ACC112 (cell line): ENCODE results near the gene GNRH2.
"Not testable (repeated sequence)": the region's sequence is repeated elsewhere in the genome, so short reads cannot be mapped to it uniquely, and the experiment has no call there.

ENCODE experiments used
- H2AFZ ChIP-seq: fragments of 200-600 bp; sonication (generic); one replicate; pipeline ENCODE4 v1.6.0; 2017; ENCODE audit warnings: antibody characterized with exemption, low read length; ENCODE audit not compliant: unreplicated experiment
- H3K27ac ChIP-seq: fragments of 200-600 bp; sonication (generic); 2 replicates; pipeline ENCODE4 v1.5.1; 2014; ENCODE audit warnings: low read depth, mild to moderate bottlenecking, antibody characterized with exemption, low read length, moderate library complexity
- H3K27me3 ChIP-seq: fragments of 200-600 bp; sonication (generic); 2 replicates; pipeline ENCODE4 v1.6.1; 2014; ENCODE audit warnings: mild to moderate bottlenecking, antibody characterized with exemption, low read length, moderate library complexity, mixed read lengths; ENCODE audit not compliant: insufficient read depth
- H3K36me3 ChIP-seq: fragments of 200-600 bp; sonication (generic); 2 replicates; pipeline ENCODE4 v1.6.1; 2016; ENCODE audit warnings: mild to moderate bottlenecking, antibody characterized with exemption, low read length, moderate library complexity, mixed read lengths; ENCODE audit not compliant: insufficient read depth
- H3K4me1 ChIP-seq: fragments of 200-600 bp; sonication (generic); one replicate; pipeline ENCODE4 v1.6.1; 2016; ENCODE audit warnings: low read length, mixed read lengths; ENCODE audit not compliant: insufficient read depth, unreplicated experiment, control insufficient read depth
- H3K4me3 ChIP-seq: fragments of 200-600 bp; sonication (generic); 2 replicates; pipeline ENCODE4 v1.5.1; 2014; ENCODE audit warnings: mild to moderate bottlenecking, low read depth, low read length
- H3K79me2 ChIP-seq: fragments of 200-600 bp; sonication (generic); one replicate; pipeline ENCODE4 v1.6.0; 2016; ENCODE audit warnings: low read length; ENCODE audit not compliant: control insufficient read depth, unreplicated experiment, insufficient read depth

Gene GNRH2

GRCh38 chr20:3021327-3021726, 22.1 kb upstream of the GNRH2 start:
- Histone ChIP-seq H3K27ac (no peak overlapping the region), H3K36me3 (peaks cover 14% of the 10 kb centered on the region; the same call in 1 of the 2 replicates), H3K4me3 (no peak overlapping the region), H3K79me2 (no peaks in the 10 kb centered on the region), H3K4me1 (no peaks in the 10 kb centered on the region), H3K27me3 (no peaks in the 10 kb centered on the region), H2AFZ (no peak overlapping the region)

DNA sequence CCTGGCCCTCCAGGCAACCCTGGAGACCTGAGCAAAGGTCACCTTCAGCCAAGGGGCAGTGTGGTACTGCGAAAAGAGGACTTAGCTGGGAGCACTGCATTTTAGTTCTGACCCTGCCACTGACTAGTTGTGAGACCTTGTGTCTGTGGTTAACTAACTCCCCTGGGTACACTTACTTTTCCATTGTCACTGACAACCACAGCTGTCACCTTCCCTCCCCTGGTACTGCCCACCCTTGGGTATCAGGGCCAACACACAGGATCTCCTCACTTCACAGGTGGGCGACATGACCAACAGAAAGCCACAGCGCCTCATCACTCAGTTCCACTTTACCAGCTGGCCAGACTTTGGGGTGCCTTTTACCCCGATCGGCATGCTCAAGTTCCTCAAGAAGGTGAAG, 21.6 kb upstream of the GNRH2 start:
- H3K4me1 ChIP-seq = no peaks in the 10 kb centered on the region
- H2AFZ ChIP-seq = no peak overlapping the region
- no peaks in the 10 kb centered on the region for H3K79me2 ChIP-seq
- H3K27me3 ChIP-seq = no peaks in the 10 kb centered on the region
- H3K36me3 ChIP-seq = peaks cover 16% of the 10 kb centered on the region; the same call in 1 of the 2 replicates
- no peak overlapping the region for H3K4me3 ChIP-seq
- H3K27ac ChIP-seq = no peak overlapping the region

DNA sequence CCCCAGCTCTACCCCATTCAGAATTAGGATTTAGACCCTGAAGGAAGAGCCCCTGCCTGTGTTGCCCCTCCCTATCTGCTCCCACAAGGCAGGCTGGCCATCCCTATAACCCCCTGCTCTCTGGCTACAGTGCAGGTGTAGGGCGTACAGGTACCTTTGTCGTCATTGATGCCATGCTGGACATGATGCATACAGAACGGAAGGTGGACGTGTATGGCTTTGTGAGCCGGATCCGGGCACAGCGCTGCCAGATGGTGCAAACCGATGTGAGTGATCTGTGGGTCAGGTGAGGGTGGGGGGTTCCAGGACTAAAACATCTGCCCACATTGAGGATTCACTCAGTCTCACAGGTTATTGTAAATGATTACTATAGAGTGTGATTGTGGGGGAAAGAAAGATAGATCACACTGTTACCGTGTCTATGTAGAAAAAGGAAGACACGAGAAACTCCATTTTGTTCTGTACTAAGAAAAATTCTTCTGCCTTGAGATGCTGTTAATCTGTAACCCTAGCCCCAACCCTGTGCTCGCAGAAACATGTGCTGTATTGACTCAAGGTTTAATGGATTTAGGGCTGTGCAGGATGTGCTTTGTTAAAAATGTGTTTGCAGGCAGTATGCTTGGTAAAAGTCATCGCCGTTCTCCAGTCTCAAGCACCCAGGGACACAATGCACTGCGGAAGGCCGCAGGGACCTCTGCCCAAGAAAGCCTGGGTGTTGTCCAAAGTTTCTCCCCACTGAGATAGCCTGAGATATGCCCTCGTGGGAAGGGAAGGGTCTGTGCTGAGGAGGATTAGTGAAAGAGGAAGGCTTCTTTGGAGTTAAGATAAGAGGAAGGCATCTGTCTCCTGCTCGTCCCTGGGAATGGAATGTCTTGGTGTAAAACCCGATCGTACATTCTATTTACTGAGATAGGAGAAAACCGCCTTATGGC, 20.6 kb upstream of the GNRH2 start:
- H3K27me3 ChIP-seq, H3K36me3 ChIP-seq, H2AFZ ChIP-seq, H3K4me1 ChIP-seq, H3K79me2 ChIP-seq, H3K27ac ChIP-seq, H3K4me3 ChIP-seq: not testable (repeated sequence)

DNA sequence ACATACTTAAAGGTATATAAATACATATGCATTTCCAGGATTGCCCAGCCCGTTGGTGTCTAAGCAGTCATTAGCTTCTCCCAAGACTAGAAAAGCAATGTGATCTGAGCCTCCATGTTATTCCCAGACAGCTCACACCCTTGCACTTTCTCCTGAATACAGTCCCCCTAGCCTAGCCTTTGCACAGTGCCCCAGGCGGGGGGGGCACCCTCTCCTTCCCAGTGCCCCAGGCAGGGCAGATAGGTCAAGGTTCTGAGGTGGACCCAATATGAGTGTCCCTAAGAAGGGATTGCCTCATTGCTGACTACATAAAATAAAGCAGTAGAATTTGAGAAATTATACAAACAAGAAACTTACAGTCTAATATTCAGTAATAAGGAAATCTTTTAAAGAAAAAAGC, 15.4 kb upstream of the GNRH2 start:
- no peak overlapping the region for H3K4me3 ChIP-seq
- H3K36me3 ChIP-seq = peaks cover 9% of the 10 kb centered on the region; the same call in 1 of the 2 replicates
- H3K27ac ChIP-seq = no peak overlapping the region
- H3K27me3 ChIP-seq = no peaks in the 10 kb centered on the region
- H2AFZ ChIP-seq = no peak overlapping the region
- no peaks in the 10 kb centered on the region for H3K79me2 ChIP-seq
- H3K4me1 ChIP-seq = no peaks in the 10 kb centered on the region

- Histone ChIP-seq H3K4me3 (no peak overlapping the region), H3K79me2 (no peaks in the 10 kb centered on the region), H3K27me3 (no peaks in the 10 kb centered on the region), H3K4me1 (no peaks in the 10 kb centered on the region), H2AFZ (no peak overlapping the region), H3K27ac (no peak overlapping the region), H3K36me3 (peaks cover 12% of the 10 kb centered on the region; the same call in 1 of the 2 replicates)
These were observed 11.8 kb upstream of the GNRH2 start for GRCh38 chr20:3031524-3032147.

GRCh38 chr20:3032624-3033023, 10.8 kb upstream of the GNRH2 start:
- Histone ChIP-seq H3K27ac (no peak overlapping the region), H3K4me1 (no peaks in the 10 kb centered on the region), H3K79me2 (no peaks in the 10 kb centered on the region), H2AFZ (no peak overlapping the region), H3K27me3 (no peaks in the 10 kb centered on the region), H3K36me3 (peaks cover 13% of the 10 kb centered on the region; the same call in 1 of the 2 replicates), H3K4me3 (no peak overlapping the region)

GRCh38 chr20:3037654-3038053, 5.8 kb upstream of the GNRH2 start:
- Histone ChIP-seq H2AFZ (no peak overlapping the region), H3K4me1 (peaks cover 7% of the 10 kb centered on the region), H3K27ac (no peak overlapping the region), H3K36me3 (0 out of 2 replicates have a peak, but pooled peaks cover 10% of the 10 kb centered on the region), H3K79me2 (no peaks in the 10 kb centered on the region), H3K27me3 (no peaks in the 10 kb centered on the region), H3K4me3 (no peak overlapping the region)

GRCh38 chr20:3038454-3038853, 5.0 kb upstream of the GNRH2 start:
- no peaks in the 10 kb centered on the region for H3K27me3 ChIP-seq
- 0 out of 2 replicates have a peak, but pooled peaks cover 10% of the 10 kb centered on the region for H3K36me3 ChIP-seq
- no peak overlapping the region for H3K27ac ChIP-seq
- no peaks in the 10 kb centered on the region for H3K79me2 ChIP-seq
- no peak overlapping the region for H2AFZ ChIP-seq
- H3K4me3 ChIP-seq = no peak overlapping the region
- H3K4me1 ChIP-seq = peaks cover 7% of the 10 kb centered on the region

DNA sequence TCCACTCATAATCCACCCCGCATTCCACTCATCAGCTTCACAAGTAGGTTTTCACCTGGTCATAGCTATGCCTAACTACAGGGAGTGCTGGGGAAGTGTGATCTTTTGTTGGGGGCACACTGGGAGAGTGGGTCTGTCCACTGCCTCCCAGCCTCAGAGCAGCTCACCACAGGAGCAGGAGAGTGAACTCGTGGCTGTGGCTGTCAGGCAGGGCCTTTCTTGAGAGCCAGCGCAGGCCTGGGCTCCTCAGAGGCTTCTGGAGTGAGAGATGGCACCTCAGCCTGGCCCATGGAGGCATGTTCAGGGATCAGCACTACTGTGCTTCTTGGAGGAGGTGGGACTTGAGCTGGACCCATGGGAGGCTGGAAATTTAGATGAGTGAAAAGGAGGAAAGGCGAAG, 4.0 kb upstream of the GNRH2 start:
- no peaks in the 10 kb centered on the region for H3K27me3 ChIP-seq
- no peak overlapping the region for H2AFZ ChIP-seq
- 0 out of 2 replicates have a peak, but pooled peaks cover 10% of the 10 kb centered on the region for H3K36me3 ChIP-seq
- no peak overlapping the region for H3K27ac ChIP-seq
- peaks cover 7% of the 10 kb centered on the region for H3K4me1 ChIP-seq
- H3K4me3 ChIP-seq = no peak overlapping the region
- H3K79me2 ChIP-seq = no peaks in the 10 kb centered on the region

- no peaks in the 10 kb centered on the region for H3K27me3 ChIP-seq
- H3K79me2 ChIP-seq = no peaks in the 10 kb centered on the region
- no peak overlapping the region for H2AFZ ChIP-seq
- no peak overlapping the region for H3K27ac ChIP-seq
- H3K36me3 ChIP-seq = 0 out of 2 replicates have a peak, but pooled peaks cover 10% of the 10 kb centered on the region
- no peak overlapping the region for H3K4me3 ChIP-seq
- H3K4me1 ChIP-seq = peaks cover 7% of the 10 kb centered on the region
These were observed 3.3 kb upstream of the GNRH2 start for GRCh38 chr20:3040086-3040485.
